GM10847 (cell line): ENCODE data around the gene PAX6.

Source experiments
- POLR2A ChIP-seq: IDR thresholded peaks from 2 replicates; pipeline ENCODE4 v1.6.1; 2011; ENCODE audit not compliant: insufficient read length; ENCODE audit errors: extremely low read depth

PAX6 gene

DNA sequence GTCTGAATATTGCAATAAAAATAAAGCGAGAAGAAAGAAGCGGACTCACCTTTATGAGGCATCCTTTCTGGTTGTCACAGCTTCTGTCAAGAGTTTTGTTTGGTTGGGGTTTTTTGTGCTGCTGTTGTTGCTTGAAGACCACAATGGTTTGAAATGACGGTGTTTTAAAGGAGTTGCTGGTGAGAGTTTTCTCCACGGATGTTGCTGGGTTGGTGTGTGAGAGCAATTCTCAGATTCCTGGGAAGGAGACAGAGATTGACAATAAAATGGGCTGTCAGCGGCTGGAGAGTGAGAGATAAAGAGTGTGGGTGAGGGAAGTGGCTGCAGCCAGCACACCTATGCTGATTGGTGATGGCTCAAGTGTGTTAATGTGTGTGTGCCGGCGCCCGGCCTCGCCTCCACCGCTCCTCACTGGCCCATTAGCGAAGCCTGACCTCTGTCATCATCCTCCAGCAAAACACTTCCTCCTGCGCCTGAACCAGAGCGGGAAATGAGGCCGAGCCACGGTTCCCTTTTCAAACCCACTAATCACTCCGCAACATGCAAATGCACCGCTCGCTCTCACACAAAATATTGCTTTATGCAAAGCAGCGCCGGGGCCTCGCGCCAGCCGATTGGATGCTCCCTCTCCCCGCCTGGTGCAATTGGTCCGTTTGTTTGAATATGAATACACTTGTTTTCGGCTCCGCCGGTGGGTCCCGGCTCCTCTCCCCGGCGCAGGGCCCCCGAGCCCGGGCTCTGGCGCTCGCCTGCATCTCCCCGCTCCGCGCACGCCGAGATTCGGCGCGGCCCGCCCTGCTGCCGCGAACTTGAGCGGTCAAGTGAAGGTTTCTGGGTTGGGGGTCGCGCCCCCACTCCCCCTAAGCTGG, at the start of gene PAX6:
Gene PAX6 (minus strand): TSS at position 544 of the 869 bp plus-strand sequence. CDS start 4,911 bp downstream, outside the sequence.
- TF ChIP-seq POLR2A = no peak

DNA sequence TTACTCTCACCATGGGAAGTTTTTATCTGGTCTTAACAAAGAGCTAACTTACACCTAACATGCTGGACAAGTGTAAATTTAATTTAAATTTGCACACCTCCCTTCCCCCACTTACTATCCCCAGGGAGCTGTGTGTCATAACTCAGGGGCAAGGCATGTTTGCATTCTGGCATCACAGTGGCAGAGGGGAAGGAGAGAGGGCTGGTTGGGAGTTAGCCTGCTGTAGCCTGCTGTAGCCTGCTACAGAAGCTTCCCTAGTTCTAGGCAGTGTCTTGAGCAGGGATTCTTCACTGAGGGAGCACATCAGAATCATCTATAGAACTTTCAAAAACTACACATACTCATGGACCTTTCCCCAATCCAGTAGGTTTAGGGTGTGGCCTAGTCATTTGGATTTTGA, 49.3 kb upstream of the PAX6 start:
- no peak for TF ChIP-seq POLR2A

DNA sequence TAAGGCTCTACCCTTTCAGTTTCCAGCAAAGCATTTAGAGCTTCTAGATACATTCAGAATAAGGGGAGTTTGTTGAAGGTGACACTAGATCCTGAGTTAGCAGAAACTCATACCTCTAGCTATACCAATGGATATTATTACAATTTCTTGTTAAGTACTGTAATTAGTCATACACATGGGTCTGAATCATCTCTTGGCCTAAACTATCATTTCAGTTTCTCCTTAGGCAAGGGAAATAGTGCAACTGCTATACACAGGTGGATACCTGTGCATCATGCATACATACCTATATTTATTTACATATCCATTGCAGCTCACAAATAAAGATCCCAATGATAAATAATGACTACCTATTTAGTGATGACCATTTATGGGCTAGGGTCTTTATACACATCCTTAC, 45.1 kb upstream of the PAX6 start:
- TF ChIP-seq POLR2A = no peak

DNA sequence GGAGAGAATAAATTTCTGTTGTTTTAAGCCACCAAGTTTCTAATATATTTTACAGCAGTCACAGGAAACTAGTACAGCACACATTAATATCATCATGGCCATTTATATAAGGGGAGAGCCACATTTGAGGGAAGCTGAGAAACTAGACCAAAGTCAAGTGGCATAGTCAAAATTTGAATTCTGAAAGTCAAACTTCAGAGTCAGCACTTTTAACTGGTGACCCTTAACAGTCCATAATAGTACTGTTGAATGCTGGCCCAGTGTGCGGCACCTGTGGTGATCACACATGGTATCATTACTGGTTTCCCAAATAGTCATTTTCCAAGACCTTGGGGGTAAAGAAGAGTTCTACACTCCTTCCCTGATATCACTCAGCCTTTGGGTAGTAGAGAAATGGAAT, 44.3 kb upstream of the PAX6 start:
- TF ChIP-seq POLR2A = no peak

DNA sequence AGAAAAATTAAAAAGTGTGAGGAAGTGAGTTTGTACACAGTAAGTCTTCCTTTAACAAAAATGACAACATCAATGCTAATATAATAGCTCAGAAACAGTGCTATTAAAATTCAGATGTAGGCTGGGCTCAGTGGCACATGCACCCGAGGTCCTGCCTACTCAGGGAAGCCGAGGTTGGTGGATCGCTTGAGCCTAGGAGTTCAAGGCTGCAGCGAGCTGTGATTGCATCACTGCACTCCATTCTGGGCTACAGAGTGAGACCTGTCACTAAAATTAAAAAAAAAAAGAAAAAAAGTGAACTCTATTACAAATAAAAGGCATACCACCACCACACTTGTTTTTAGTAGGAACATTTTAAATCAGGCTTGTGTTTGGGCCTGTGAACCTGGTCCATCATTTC, 39.2 kb upstream of the PAX6 start:
- TF ChIP-seq POLR2A = no peak

DNA sequence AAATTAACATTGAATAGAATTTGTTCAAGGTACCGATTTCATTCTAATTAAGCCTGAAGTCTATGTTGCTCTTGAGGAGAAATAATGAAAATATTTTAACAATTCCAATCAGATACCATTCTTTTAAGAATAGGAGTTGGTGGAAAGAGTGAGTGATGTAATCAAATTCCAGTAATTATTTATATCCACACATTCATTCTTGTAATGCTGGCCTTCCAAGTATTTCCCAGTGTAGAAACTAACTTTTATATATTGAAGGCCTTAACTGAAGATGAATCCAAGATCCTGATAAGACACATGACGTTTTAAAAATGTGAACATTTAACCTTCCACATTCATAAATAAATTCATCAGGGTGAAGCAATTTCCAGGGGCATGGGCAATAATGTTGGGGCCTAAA, 36.6 kb upstream of the PAX6 start:
- TF ChIP-seq POLR2A = no peak

DNA sequence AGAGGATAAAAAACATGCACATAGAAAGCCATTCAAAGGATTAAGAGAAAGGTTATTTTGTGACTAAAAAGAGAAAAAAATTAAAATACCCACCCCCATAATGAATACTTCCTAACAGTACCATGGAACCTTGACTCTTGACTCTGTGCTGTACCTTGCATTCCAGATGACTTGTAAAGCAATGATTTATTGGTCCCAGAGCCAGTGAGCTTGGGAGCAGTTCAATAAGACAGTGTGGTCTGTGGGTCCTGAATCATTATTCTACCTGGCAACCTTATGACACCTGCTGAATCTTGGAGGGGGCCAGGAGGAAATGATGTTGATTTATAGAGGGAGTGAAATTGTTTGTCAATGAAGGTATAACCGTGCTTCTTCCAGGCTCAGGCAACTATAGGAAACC, 34.2 kb upstream of the PAX6 start:
- no peak for TF ChIP-seq POLR2A

DNA sequence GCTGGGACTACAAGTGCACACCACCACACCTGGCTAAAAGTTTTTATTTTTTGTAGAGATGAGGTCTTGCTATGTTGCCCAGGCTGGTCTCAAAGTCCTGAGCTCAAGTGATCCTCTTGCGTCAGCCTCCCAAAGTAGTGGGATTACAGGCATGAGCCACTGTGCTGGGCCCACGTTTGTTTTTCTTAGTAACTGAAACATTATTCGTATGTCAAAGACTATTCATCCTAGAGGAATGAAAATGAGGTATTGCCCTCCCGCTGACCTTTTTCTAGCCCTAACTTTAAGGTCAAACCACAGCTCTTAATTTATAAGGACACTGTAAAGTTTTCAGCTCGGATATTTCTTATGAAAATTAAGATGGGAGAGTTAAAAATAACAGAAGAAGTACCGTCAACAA, 33.2 kb upstream of the PAX6 start:
- TF ChIP-seq POLR2A = no peak

DNA sequence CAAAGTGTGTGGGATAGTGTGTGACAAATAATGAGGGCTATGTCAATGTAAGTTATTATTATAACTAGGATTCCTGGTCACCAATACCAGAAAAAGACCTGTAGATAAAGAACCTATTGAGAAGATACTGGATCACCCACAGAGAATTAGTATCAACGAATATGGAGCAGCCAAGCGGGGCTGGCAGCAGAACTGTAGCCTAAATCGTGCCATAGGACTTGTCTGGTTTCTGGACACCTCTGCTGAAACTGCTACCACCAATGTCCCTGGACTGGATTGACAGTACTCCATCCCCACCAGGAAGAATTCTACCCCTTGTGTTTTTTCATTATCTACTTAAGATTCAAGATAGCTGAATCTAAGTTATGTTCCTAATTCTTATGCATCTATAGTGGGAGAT, 30.3 kb upstream of the PAX6 start:
- TF ChIP-seq POLR2A = no peak

DNA sequence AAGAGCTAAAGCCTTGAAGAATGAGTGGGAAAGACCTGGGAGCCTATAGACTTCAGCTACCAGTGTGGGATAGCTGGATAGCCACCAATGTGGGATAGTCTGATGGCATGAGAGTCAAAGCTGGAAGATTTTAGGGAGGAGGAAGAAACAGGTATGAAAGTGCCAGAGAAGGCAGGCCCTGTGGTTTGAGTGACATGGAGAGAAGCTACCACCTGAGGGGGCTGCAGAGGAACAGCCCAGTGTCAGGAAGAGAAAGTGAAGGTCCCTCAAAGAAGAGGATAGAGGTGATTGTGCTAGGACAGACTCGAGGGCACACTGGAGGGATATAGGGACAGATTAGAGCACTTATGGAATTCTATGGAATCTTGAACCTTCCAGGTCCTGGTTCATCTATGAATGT, 23.1 kb upstream of the PAX6 start:
- no peak for TF ChIP-seq POLR2A

DNA sequence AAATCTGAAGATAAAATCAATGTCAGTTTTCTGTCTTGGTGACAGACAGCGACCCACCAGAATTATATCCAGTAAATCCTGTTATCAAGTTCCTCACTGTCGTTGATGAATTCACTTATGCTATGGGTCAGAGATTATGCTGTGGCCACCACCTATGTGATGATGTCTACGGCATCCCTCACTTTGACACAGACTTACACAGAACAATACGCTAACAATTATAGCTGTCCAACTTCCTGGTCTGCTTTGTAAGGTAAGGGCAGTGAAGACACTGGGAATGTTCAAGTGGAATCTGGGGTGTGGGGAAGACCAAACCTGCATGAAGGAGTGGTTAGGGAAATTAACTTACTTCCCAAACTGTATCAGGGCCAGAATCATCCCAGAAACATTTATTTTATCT, 19.3 kb upstream of the PAX6 start:
- TF ChIP-seq POLR2A = no peak

DNA sequence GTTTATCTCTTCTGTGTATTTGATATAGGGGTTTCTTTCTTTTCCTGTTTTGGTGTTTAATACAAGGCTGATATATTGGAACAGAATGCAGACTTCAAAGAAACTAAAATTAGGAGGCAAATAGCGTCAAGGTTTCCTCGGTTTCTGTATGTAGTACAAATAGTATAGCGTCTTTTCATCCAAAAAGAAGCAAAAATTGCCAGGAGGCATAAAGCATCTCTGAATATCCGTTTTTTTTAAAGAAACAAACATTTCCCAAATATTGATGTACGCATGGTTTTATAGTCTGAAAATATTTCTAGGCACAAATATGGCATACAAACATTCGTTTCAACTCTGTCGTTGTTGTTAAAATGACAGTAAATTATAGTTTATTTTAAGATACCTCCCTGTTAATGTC, 17.1 kb upstream of the PAX6 start:
- no peak for TF ChIP-seq POLR2A

DNA sequence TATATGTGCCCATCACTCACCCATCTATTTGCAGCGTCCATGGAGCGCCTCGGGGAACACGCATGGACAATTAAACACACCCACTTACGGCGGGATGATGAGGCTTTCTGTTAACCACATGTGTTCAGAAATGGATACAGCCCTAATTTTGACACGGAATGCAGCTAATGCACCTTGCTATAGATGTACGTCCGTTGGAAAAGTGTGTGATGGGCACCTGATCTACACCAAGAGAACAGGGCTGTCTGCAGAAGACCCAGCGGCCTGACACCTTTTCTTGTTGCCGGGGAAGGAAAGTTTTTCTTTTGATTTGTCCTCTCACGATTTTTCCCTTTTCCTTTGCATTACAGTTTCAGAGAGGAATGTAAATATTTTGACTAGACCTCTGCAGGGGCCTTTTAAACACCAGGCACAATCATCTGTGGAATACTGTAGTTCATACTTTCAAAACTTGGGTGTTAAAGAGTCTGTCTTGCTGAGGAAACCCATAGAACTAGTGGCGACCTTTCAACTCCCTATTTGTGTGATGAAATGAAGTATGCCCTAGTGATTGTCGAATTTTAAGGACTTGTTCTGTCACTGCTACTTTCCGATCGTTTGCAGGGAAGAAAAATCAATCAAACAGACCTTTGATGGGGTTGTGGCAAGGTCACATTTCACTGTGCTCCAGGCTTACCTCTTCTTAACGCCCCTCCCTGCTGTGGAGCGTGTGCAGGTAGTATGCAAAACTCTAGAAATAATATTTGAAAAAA, 16.5 kb upstream of the PAX6 start:
- no peak for TF ChIP-seq POLR2A

DNA sequence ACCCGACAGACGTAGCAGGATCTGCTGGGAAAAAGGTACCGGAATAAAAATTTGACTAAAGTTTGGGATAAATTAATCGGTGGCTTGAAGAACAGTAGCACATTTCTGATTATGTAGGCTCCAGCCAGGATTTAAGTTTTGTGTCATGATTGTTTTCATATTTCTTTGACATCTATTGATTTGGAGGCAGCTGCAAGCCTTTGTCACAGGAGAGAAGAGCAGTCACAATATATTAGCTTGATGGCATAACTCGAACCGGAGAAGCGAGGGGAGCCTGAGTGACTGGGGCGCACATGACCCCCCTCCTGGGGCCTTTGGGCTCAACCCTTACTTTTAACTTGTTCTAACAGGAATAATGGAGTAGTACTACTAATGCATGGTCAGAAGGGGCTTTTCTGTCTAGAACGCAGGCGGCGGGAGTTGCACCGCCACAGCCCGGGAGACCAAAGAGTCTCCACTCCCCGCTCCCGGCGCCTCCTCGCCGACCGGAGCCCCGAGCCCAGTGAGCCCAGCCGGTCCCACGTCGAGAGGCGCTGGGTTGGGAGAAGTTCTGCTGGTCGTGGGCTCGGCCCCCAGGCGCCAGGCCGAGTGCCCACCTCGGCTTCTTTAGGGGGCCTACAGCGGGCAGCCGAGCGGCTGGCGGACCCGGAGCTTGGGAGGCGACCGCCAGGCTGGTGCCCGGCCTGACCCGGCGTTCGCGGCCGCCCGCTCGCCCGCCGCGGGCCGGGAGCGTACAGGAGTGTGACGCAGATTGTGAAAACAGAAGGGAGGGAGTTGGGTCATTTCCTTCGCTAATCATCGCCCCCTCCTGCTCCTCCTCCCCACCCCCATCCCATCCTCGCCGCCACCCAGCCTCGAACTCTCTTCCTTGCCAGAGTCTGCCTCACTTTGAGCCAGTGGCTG, 15.7 kb upstream of the PAX6 start:
- TF ChIP-seq POLR2A = no peak

DNA sequence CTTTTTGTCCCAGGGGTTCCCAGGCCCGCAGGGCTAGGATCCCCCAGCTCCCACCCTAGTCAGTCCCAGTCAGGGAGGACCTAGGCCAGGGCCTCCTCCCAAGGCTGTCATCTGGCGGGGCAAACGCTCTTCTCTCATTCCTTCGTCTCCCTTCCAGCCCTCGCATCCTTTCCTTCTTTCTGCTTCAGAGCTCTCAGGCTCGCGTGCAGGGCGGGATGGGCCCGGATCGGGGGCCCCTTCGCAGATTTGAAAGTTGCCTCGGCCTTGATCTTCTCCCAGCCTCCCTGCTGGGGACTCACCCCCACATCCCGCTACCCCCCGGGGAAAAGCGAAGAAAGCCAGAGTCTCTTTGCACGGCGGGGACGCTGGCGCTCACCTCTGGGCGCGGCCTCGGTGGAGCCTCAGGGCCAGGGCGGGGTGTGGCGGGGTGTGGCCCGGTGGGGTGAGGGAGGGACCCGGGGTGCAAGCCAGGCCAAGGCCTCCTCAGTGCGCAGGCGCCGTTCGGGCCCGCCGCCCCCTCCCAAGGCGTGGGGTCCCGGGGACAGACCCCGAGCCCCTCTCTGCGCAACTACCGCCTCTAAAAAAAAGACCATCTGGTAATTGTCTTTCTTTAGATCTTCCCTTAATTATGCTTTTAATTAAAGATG, 14.8 kb upstream of the PAX6 start:
- TF ChIP-seq POLR2A = no peak
